ENCODE measurements around the gene EYS.

DNA sequence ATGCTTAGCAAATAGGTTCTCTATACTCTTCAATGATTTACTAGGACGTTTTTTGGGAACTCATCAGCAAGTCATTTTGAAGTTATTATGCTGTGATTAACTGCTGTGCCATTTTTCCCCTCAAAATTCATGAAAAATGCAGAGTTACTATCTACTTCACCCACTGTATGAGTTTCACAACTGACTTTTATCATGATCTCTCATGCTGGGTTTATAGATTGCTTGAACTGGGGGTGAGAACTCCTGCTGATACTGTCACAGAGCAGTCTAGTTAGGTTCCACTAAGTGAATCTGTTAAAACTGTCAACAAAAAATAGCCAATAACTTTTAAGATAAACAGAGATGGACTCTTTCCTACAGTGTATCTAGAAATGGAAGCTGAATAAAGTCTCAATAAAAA is 136.7 kb downstream of the EYS start:
- TF ChIP-seq ZFP30 (CRISPR knock-in tag; IDR thresholded peaks at IDR 0.05) (no peak), ZNF565 (CRISPR knock-in tag; conservative IDR thresholded peaks at IDR 0.05; ENCODE audit: low read depth) (no peak), RARB (CRISPR knock-in tag; IDR thresholded peaks at IDR 0.05) (no peak), PPARA (CRISPR knock-in tag; IDR thresholded peaks at IDR 0.05; ENCODE audit: borderline replicate concordance) (no peak), ZNF8 (CRISPR knock-in tag; IDR thresholded peaks at IDR 0.05) (no peak), BACH2 (CRISPR knock-in tag; IDR thresholded peaks at IDR 0.05; ENCODE audit: borderline replicate concordance) (no peak), OSR1 (CRISPR knock-in tag; IDR thresholded peaks at IDR 0.05) (no peak), ZFP3 (CRISPR knock-in tag; IDR thresholded peaks at IDR 0.05) (no peak)

All from SK-N-SH treated with all-trans-retinoic acid at 6 μM for 48 hours (cell line).